ENCODE results near the gene TULP4.

Gene TULP4

GRCh38 chr6:158559895-158560835, 247.9 kb downstream of the TULP4 start, which contains the start of gene TMEM181:
TMEM181 (plus strand) TSS chr6:158560091; CDS start chr6:158560225, 134 bp downstream.
- Histone ChIP-seq H3K27me3 (no peaks in the 10 kb centered on the region), H3K4me2 (peak within 1 kb of the TSS; percentile 95), H3K9ac (peak within 1 kb of the TSS; percentile 93), H3K27ac (peak within 1 kb of the TSS; percentile 96), H3K9me3 (no peaks in the 10 kb centered on the region), H3K4me1 (peaks cover 62% of the 10 kb centered on the region), H3K4me3 (peak within 1 kb of the TSS; percentile 90), H3K36me3 (no peaks in the 10 kb centered on the region), H4K20me1 (peaks cover 45% of the 10 kb centered on the region)
- TF ChIP-seq Cebpa-rat (IDR thresholded peaks at IDR 0.05), result no peak

DNA sequence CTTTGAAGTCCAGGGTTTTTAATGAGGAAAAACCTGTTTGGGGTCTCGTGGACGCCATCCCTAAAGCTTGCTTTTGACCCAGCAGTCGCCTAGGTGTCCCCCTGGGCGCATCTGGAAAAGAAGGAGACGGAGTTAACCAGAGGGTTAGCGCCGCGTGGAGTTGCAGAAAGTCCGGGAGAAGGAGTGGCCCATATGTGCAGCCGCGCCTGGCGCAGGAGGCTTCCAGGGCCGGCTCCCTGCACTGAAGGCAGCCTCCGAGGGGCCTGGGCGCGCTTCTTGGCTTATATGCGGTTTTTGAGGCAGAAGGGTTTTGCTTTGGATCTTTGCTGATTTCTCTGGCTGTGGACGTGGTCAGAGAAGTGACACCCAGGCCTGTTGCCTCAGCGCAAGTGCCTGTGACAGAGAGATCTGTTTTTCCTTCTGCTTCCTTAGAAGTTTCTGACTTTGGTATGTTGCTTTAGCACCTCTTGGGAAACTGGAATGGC, 248.6 kb downstream of the TULP4 start:
- peak overlapping the region; percentile 96 for H3K27ac ChIP-seq
- peak overlapping the region; percentile 93 for H3K9ac ChIP-seq
- TF ChIP-seq Cebpa-rat (IDR thresholded peaks at IDR 0.05), result no peak
- H3K4me1 ChIP-seq, result peaks cover 57% of the 10 kb centered on the region
- H4K20me1 ChIP-seq, result peaks cover 52% of the 10 kb centered on the region
- H3K27me3 ChIP-seq, result no peaks in the 10 kb centered on the region
- H3K4me2 ChIP-seq, result peak overlapping the region; percentile 95
- H3K4me3 ChIP-seq, result peak overlapping the region; percentile 90
- H3K36me3 ChIP-seq, result no peaks in the 10 kb centered on the region
- no peaks in the 10 kb centered on the region for H3K9me3 ChIP-seq
